Neural cell (in vitro differentiated cells): Measurements from ENCODE around the gene PLCB1. TPM values are rescaled to one million over a fixed set of nuclear protein-coding genes. Genes with fewer than 3 reads are reported as not detected.

Source experiments
- H2AFZ ChIP-seq: fragments of 200-600, 300-800 bp; sonication (generic), shearing (Covaris generic); 2 replicates; pipeline ENCODE4 v1.6.0; 2014; ENCODE audit warnings: low read depth, mild to moderate bottlenecking, antibody characterized with exemption, low read length, moderate library complexity
- H3F3A ChIP-seq: fragments of 200-600 bp; shearing (Covaris generic); 2 replicates; pipeline ENCODE4 v1.6.1; 2016; ENCODE audit warnings: mild to moderate bottlenecking, moderate library complexity, mixed read lengths, antibody characterized with exemption, low read length; ENCODE audit not compliant: insufficient read depth, poor library complexity, severe bottlenecking
- H3K27ac ChIP-seq: fragments of 200-600, 300-800 bp; sonication (generic), shearing (Covaris generic); 2 replicates; pipeline ENCODE4 v1.5.1; 2014; ENCODE audit warnings: mild to moderate bottlenecking, low read length, moderate library complexity
- H3K27me3 ChIP-seq: fragments of 300-800, 200-600 bp; sonication (generic), shearing (Covaris generic); 2 replicates; pipeline ENCODE4 v1.6.0; 2014; ENCODE audit warnings: mild to moderate bottlenecking, low read depth, low read length, moderate library complexity; ENCODE audit not compliant: insufficient read depth
- H3K36me3 ChIP-seq: fragments of 300-800, 200-600 bp; sonication (generic), shearing (Covaris generic); 2 replicates; pipeline ENCODE4 v1.5.1; 2014; ENCODE audit warnings: mild to moderate bottlenecking, antibody characterized with exemption, low read length, moderate library complexity; ENCODE audit not compliant: insufficient read depth
- H3K4me2 ChIP-seq: fragments of 300-800, 200-600 bp; sonication (generic), shearing (Covaris generic); 2 replicates; pipeline ENCODE4 v1.6.0; 2014; ENCODE audit warnings: mild to moderate bottlenecking, low read length
- H3K4me3 ChIP-seq: fragments of 300-800, 200-600 bp; sonication (generic), shearing (Covaris generic); 2 replicates; pipeline ENCODE4 v1.5.1; 2014; ENCODE audit warnings: mild to moderate bottlenecking, low read length, moderate library complexity
- H3K79me2 ChIP-seq: fragments of 200-600 bp; shearing (Covaris generic); replicated peaks from 2 replicates; pipeline ENCODE4 v1.6.0; 2014; ENCODE audit warnings: mild to moderate bottlenecking, low read length, moderate library complexity; ENCODE audit not compliant: insufficient read depth
- H3K9ac ChIP-seq: fragments of 300-800, 200-600 bp; sonication (generic), shearing (Covaris generic); 2 replicates; pipeline ENCODE4 v1.6.1; 2016; ENCODE audit warnings: mild to moderate bottlenecking, low read length, mixed read lengths
- H3K9me2 ChIP-seq: fragments of 200-600 bp; shearing (Covaris generic); 2 replicates; pipeline ENCODE4 v1.6.1; 2016; ENCODE audit warnings: mild to moderate bottlenecking, low read length, mixed read lengths; ENCODE audit not compliant: insufficient read depth
- H3K9me3 ChIP-seq: fragments of 200-600, 300-800 bp; sonication (generic), shearing (Covaris generic); 2 replicates; pipeline ENCODE4 v1.6.1; 2016; ENCODE audit warnings: mild to moderate bottlenecking, mixed run types, low read length, moderate library complexity, mixed read lengths
- H4K20me1 ChIP-seq: fragments of 200-600 bp; shearing (Covaris generic); 2 replicates; pipeline ENCODE4 v1.6.1; 2016; ENCODE audit warnings: mild to moderate bottlenecking, mixed run types; ENCODE audit not compliant: insufficient read depth
- CTCF ChIP-seq: fragments of 450-650 bp; IDR thresholded peaks from 2 replicates; pipeline ENCODE4 v1.5.1; 2014; ENCODE audit warnings: antibody characterized with exemption, mild to moderate bottlenecking, moderate library complexity; ENCODE audit not compliant: poor library complexity, severe bottlenecking
- EP300 ChIP-seq: fragments of 450-650 bp; conservative IDR thresholded peaks from 2 replicates; pipeline ENCODE4 v1.6.1; 2014; ENCODE audit warnings: antibody characterized with exemption, mild to moderate bottlenecking, moderate library complexity; ENCODE audit not compliant: poor library complexity, severe bottlenecking
- EZH2 ChIP-seq: fragments of 200-600, 300-800 bp; shearing (Covaris generic), sonication (generic); IDR thresholded peaks from 2 replicates; pipeline ENCODE4 v1.6.1; 2014; ENCODE audit warnings: antibody characterized with exemption, low read length, borderline replicate concordance, mild to moderate bottlenecking; ENCODE audit not compliant: insufficient read depth, poor library complexity, severe bottlenecking
- MXI1 ChIP-seq: fragments of 450-650 bp; conservative IDR thresholded peaks from 2 replicates; pipeline ENCODE4 v1.6.1; 2014; ENCODE audit warnings: antibody characterized with exemption, mild to moderate bottlenecking; ENCODE audit not compliant: poor library complexity, severe bottlenecking
- POLR2AphosphoS5 ChIP-seq: IDR thresholded peaks from 2 replicates; pipeline ENCODE4 v1.6.1; 2012
- RAD21 ChIP-seq: fragments of 450-650 bp; conservative IDR thresholded peaks from 2 replicates; pipeline ENCODE4 v1.6.1; 2014; ENCODE audit warnings: antibody characterized with exemption, mild to moderate bottlenecking, moderate library complexity
- REST ChIP-seq: IDR thresholded peaks from 2 replicates; pipeline ENCODE4 v1.6.1; 2012; ENCODE audit warnings: borderline replicate concordance
- SMC3 ChIP-seq: fragments of 450-650 bp; conservative IDR thresholded peaks from 2 replicates; pipeline ENCODE4 v1.6.1; 2014; ENCODE audit warnings: antibody characterized with exemption, mild to moderate bottlenecking, moderate library complexity; ENCODE audit not compliant: poor library complexity
- TAF1 ChIP-seq: IDR thresholded peaks from 2 replicates; pipeline ENCODE4 v1.6.1; 2012; ENCODE audit warnings: low read depth
- polyA plus RNA-seq: library from polyadenylated mRNA; depleted of rRNA; stranded (reverse); fragments of >200 nt; gene quantifications from 2 replicates; pipeline ENCODE4 v1.2.3, GENCODE V29; 2014

PLCB1 gene
- polyA plus RNA-seq, 1 donor from 2014 or later: 11.4 TPM

GRCh38 chr20:8400486-8400885 lies 268.4 kb downstream of the PLCB1 start:
- Histone ChIP-seq H3K9ac (no peak overlapping the region), H3K4me2 (no peak overlapping the region), H4K20me1 (no peaks in the 10 kb centered on the region), H3K9me2 (no peaks in the 10 kb centered on the region), H2AFZ (no peak overlapping the region), H3K9me3 (no peaks in the 10 kb centered on the region), H3K27ac (no peak overlapping the region), H3K27me3 (no peaks in the 10 kb centered on the region), H3K79me2 (no peaks in the 10 kb centered on the region), H3F3A (no peaks in the 10 kb centered on the region), H3K4me3 (no peak overlapping the region), H3K36me3 (no peaks in the 10 kb centered on the region)
- TF ChIP-seq CTCF (no peak), REST (no peak), SMC3 (no peak), TAF1 (no peak), MXI1 (no peak), EZH2 (no peak), POLR2AphosphoS5 (no peak), RAD21 (no peak), EP300 (no peak)

GRCh38 chr20:8401556-8401955 lies 269.5 kb downstream of the PLCB1 start:
- TF ChIP-seq EZH2 (no peak), CTCF (no peak), SMC3 (no peak), TAF1 (no peak), POLR2AphosphoS5 (no peak), MXI1 (no peak), RAD21 (no peak), EP300 (no peak), REST (no peak)
- no peaks in the 10 kb centered on the region for H3K79me2 ChIP-seq

More at GRCh38 chr20:8401556-8401955, 269.5 kb downstream of the PLCB1 start:
- Histone ChIP-seq H3K4me3 (no peak overlapping the region), H2AFZ (no peak overlapping the region), H3K27me3 (no peaks in the 10 kb centered on the region), H3K9me3 (no peaks in the 10 kb centered on the region), H3K9me2 (no peaks in the 10 kb centered on the region), H3K27ac (no peak overlapping the region), H3K9ac (no peak overlapping the region), H4K20me1 (no peaks in the 10 kb centered on the region), H3F3A (no peaks in the 10 kb centered on the region), H3K4me2 (no peak overlapping the region), H3K36me3 (no peaks in the 10 kb centered on the region)
